Endodermal cell (in vitro differentiated cells): Measurements from ENCODE around the gene BMPR1B. TPM values are rescaled to one million over a fixed set of nuclear protein-coding genes. Genes with fewer than 3 reads are reported as not detected.

Experiments used
- DNase-seq: peaks from one replicate; pipeline ENCODE4 v3.0.0-alpha.2; 2017
- H3K27ac ChIP-seq: 2 replicates; pipeline ENCODE4 v1.5.1; 2013; ENCODE audit warnings: mild to moderate bottlenecking, low read depth, low read length, moderate library complexity
- H3K27me3 ChIP-seq: 2 replicates; pipeline ENCODE4 v1.6.1; 2013; ENCODE audit warnings: mild to moderate bottlenecking, low read length, moderate library complexity; ENCODE audit not compliant: insufficient read depth, control insufficient read depth, poor library complexity, severe bottlenecking
- H3K36me3 ChIP-seq: 2 replicates; pipeline ENCODE4 v1.7.0; 2013; ENCODE audit warnings: mild to moderate bottlenecking, low read length, moderate library complexity; ENCODE audit not compliant: control insufficient read depth, insufficient read depth
- H3K4me1 ChIP-seq: one replicate; pipeline ENCODE4 v1.7.0; 2013; ENCODE audit warnings: low read length; ENCODE audit not compliant: control insufficient read depth, insufficient read depth
- H3K4me3 ChIP-seq: 2 replicates; pipeline ENCODE4 v1.5.1; 2013; ENCODE audit warnings: mild to moderate bottlenecking, low read length, moderate library complexity
- H3K9ac ChIP-seq: 2 replicates; pipeline ENCODE4 v1.6.1; 2013; ENCODE audit warnings: mild to moderate bottlenecking, low read length, moderate library complexity; ENCODE audit not compliant: poor library complexity, severe bottlenecking; ENCODE audit errors: extremely low read depth
- H3K9me3 ChIP-seq: 2 replicates; pipeline ENCODE4 v1.6.1; 2013; ENCODE audit warnings: mild to moderate bottlenecking, low read length, moderate library complexity; ENCODE audit not compliant: control insufficient read depth
- H3K27ac Mint-ChIP-seq: 2 replicates; pipeline ENCODE4 v1.8.0; 2020; ENCODE audit warnings: mixed read lengths
- H3K27me3 Mint-ChIP-seq: 2 replicates; pipeline ENCODE4 v1.8.0; 2021; ENCODE audit warnings: mild to moderate bottlenecking, mixed read lengths; ENCODE audit not compliant: insufficient read depth
- H3K36me3 Mint-ChIP-seq: 2 replicates; pipeline ENCODE4 v1.8.0; 2020; ENCODE audit warnings: low read depth, mixed read lengths
- H3K4me1 Mint-ChIP-seq: 2 replicates; pipeline ENCODE4 v1.8.0; 2020; ENCODE audit warnings: mixed read lengths
- H3K4me3 Mint-ChIP-seq: 2 replicates; pipeline ENCODE4 v1.8.0; 2020; ENCODE audit warnings: mild to moderate bottlenecking, moderate library complexity, mixed read lengths
- H3K9me3 Mint-ChIP-seq: 2 replicates; pipeline ENCODE4 v1.8.0; 2020; ENCODE audit warnings: mild to moderate bottlenecking, mixed read lengths
- CTCF ChIP-seq: fragments of 200-600 bp; sonication (generic); conservative IDR thresholded peaks from 2 replicates; pipeline ENCODE4 v1.5.0; 2021; ENCODE audit warnings: antibody characterized with exemption, mild to moderate bottlenecking
- WGBS, 2 experiments: methylation state at CpG; one replicate each; pipeline versions ENCODE4 v1.1.5 to v1.1.7; 2013; ENCODE audit warnings: missing lambda C conversion rate in 2 of 2, mixed read lengths in 1 of 2; ENCODE audit not compliant: insufficient coverage in 1 of 2, insufficient read length in 1 of 2; 5-methylcytosine and 5-hydroxymethylcytosine counted together
- total RNA-seq, 2 donors: library from RNA; stranded (reverse); fragmentation: NEBNext Ultra II Directional in 1 of 2; extraction: Animal tissue kit (Norgen Biotek cat#: 25700) in 1 of 2; gene quantifications; 2 replicates in 1 of 2; 3 replicates in 1 of 2; pipeline ENCODE4 v1.2.1, GENCODE V29; 2021

BMPR1B gene
- total RNA-seq, 2 donors from 2014 or later: 2.8 to 3.6 TPM

DNA sequence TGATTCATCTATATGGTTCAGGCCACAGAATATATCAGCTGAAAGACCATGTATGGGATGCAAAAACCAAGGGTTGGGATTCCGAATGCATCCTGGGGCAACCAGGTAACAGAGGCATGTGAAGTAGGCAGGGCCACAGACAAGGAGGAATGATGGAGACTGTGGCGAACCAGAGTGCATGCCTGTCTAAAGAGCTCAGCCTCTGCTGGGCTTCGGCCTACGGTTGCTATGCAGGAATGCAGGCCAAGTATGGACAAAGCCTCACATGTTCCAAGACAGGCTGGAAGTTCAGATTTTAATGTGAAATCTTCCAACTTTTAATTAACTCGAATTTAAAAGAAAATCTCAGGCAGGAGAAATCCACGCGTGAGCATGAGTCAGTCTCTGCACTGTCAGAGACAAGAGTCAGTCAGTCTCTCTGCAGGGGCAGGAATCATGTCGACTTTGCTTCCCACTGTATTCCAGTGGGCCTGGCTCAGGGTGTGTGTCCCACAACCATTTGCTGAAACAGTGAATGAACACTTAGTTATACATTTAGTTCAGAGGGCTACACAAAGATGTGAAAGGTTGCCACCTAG is 446.6 kb downstream of the BMPR1B start:
- no peak for TF ChIP-seq CTCF
- H3K9me3 ChIP-seq: no peaks in the 10 kb centered on the region
- WGBS, 2 experiments: 89 to 90% methylated on average over 8 of the region's 8 CpGs

DNA sequence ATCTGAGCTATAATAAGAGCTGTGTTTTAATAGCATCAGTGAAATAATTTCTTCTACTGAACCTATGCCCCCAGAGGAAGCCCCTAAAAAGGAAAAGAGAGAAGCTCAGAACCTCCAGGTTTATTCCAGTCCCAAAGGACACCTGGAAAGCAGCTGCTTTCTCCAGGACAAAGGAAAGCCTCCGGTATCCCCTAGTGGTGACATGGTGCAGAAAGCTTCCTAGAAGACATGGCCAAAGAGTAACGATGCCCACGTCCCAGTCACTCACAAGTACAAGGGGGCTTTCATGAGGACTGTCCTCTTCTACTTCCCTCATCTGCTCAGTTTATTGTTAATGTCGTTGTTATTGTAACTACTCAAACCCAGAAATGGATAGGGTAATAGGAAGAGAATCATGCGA is 447.1 kb downstream of the BMPR1B start:
- Mint-ChIP-seq H3K9me3 (no peaks in the 10 kb centered on the region), H3K4me3 (no peak overlapping the region), H3K4me1 (peaks cover 1% of the 10 kb centered on the region), H3K27me3 (no peaks in the 10 kb centered on the region), H3K27ac (no peak overlapping the region), H3K36me3 (no peaks in the 10 kb centered on the region)
- TF ChIP-seq CTCF: peak; percentile 81
- Histone ChIP-seq H3K27me3 (no peaks in the 10 kb centered on the region), H3K4me1 (no peaks in the 10 kb centered on the region), H3K9ac (no peak overlapping the region), H3K9me3 (no peaks in the 10 kb centered on the region), H3K27ac (no peak overlapping the region), H3K4me3 (no peak overlapping the region), H3K36me3 (no peaks in the 10 kb centered on the region)
- peak; percentile 65 for DNase-seq
- WGBS, 2 experiments: 55 to 68% methylated on average over 2 to 5 of the region's 5 CpGs

More for the DNA sequence above, 446.6 kb downstream of the BMPR1B start:
- no peaks in the 10 kb centered on the region for H3K9me3 Mint-ChIP-seq
- Histone ChIP-seq H3K36me3 (no peaks in the 10 kb centered on the region), H3K4me3 (no peak overlapping the region), H3K27me3 (no peaks in the 10 kb centered on the region), H3K9ac (no peak overlapping the region), H3K27ac (no peak overlapping the region), H3K4me1 (no peaks in the 10 kb centered on the region)
- no peak overlapping the region for H3K27ac Mint-ChIP-seq
- H3K27me3 Mint-ChIP-seq: no peaks in the 10 kb centered on the region
- H3K4me3 Mint-ChIP-seq: no peak overlapping the region
- H3K36me3 Mint-ChIP-seq: no peaks in the 10 kb centered on the region
- DNase-seq: peak; percentile 56
- no peaks in the 10 kb centered on the region for H3K4me1 Mint-ChIP-seq
